ENCODE results near the gene STUB1.

GRCh38 chr16:726188-726437, 45.9 kb downstream of the STUB1 start:
- TF ChIP-seq, protein P1, sequence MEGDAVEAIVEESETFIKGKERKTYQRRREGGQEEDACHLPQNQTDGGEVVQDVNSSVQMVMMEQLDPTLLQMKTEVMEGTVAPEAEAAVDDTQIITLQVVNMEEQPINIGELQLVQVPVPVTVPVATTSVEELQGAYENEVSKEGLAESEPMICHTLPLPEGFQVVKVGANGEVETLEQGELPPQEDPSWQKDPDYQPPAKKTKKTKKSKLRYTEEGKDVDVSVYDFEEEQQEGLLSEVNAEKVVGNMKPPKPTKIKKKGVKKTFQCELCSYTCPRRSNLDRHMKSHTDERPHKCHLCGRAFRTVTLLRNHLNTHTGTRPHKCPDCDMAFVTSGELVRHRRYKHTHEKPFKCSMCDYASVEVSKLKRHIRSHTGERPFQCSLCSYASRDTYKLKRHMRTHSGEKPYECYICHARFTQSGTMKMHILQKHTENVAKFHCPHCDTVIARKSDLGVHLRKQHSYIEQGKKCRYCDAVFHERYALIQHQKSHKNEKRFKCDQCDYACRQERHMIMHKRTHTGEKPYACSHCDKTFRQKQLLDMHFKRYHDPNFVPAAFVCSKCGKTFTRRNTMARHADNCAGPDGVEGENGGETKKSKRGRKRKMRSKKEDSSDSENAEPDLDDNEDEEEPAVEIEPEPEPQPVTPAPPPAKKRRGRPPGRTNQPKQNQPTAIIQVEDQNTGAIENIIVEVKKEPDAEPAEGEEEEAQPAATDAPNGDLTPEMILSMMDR (conservative IDR thresholded peaks at IDR 0.05), result no peak
- TF ChIP-seq ZFX (IDR thresholded peaks at IDR 0.05), result no peak; the same call in 1 of the 2 replicates

Measured in C4-2B (cell line).